Measurements from ENCODE around the gene SLC25A25.
"Not testable (repeated sequence)": the region's sequence is repeated elsewhere in the genome, so short reads cannot be mapped to it uniquely, and the experiment has no call there.

The SLC25A25 gene

DNA sequence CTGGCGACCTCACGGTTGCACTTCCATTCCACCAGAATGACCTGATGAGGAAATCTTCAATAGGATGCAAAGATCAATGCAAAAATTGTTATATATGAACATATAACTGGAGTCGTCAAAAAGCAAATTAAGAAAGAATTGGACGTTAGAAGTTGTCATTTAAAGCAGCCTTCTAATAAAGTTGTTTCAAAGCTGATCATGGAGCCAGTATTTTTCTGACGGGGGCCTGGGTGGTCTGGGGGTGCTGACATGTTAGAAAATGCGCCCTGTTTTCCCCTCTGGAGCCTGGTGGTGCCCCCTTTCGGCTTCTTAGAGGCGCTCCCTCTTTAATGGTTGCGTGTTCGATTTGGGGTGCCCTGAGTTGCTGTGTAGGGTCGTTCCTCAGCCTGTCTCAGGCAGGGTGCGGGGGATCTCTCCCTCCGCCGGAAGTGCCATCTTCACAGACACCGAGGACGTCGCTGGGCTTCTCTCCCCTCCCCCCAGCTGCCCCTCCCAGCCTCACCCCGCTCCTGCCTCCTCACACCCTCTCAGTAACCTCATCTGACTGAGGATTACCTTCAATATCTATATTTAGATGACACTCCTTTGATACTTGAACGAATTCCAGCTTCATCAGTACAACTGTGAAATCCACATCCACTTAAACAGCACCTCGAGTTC is 41.1 kb downstream of the SLC25A25 start:
- no peak for DNase-seq (ENCODE audit: low read depth in 3 of 3)

DNA sequence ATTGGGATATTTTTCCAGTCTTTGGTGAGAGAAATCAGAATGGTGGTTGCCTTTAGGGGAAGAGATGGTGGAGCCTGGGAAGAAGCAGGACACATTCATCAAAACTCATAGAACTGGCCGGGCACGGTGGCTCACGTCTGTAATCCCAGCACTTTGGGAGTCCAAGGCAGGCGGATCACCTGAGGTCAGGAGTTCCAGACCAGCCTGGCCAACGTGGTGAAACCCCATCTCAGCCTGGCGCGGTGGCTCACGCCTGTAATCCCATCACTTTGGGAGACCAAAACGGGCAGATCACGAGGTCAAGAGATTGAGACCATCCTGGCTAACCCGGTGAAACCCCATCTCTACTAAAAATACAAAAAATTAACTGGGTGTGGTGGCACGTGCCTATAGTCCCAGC is 43.7 kb downstream of the SLC25A25 start:
- not testable (repeated sequence) for DNase-seq (ENCODE audit: low read depth in 3 of 3)

DNA sequence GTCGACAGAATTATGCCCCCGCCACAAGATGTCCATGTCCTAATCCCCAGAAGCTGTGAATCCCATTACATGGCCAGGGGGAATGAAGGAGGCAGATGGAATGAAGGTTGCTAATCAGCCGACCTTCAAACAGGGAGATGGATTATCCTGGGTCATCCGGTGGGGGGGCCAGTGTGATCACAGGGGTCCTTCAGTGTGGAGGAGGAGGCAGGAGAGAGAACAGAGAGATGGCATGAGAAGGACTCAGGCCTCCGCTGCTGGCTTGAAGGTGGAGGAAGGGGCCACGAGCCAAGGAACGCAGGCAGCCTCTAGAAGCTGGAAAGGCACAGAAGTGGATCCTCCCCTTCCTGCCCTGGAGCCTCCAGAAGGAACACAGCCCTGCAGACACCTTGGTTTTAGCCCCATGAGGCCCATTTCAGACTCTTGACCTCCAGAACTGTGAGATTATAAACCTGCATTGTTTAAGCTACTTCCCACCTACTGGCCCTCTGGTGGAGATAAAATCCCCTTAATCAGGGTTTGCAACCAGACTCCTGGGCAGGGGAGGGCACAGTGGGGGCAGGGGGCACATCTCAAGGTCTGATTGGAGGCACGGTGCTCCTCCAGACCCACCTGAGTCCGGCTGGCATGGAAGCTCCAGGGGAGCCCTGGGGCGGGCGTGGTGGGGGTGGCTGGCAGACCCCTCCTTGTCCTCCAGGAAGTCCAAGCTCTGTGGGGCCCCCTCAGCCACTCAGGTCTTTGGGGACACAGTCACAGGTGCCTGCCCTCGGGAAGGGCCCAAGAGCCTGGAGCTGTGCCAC is 45.7 kb downstream of the SLC25A25 start:
- DNase-seq (ENCODE audit: low read depth in 3 of 3): no peak

DNA sequence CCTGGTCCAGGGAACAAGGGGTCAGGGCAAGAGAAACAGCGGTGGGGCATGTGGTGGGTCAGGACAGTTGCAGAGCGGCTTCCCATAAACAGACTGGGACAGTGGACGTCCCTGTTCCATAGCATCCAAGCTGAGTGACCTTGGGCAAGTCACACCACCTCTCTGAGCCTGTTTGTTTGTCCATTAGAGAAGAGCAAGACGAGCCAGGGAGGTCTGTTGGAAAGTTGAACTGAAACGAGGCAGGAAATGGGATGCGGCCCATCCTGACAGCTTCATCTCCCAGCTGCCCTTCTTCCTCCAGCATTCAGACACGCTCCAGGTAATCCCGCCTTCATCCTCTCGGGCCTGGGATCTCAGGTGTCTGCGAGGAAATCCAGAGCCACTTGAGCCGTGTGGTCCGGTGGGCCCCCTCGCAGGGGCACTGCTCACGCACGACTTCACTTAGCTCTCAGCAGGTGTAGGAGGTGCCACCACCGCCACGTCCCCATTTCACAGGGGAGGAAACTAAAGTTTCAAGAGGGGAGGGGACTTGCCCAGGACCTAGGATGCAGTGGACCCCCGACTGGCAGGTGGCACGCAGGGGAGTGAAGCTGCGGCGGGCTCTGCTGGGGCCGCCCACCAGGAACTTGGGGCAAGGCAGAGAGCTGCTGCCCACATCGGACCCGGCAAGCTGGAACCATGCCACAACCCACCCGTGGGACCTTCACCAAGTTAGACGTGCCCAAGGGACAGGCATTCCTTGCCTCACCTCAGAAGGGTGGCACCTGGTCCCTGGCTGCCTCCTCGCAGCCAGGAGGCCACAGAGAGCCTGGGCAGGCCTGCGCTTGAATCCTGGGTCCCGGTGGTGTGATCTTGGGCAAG is 46.5 kb downstream of the SLC25A25 start:
- no peak for DNase-seq (ENCODE audit: low read depth in 3 of 3)

DNA sequence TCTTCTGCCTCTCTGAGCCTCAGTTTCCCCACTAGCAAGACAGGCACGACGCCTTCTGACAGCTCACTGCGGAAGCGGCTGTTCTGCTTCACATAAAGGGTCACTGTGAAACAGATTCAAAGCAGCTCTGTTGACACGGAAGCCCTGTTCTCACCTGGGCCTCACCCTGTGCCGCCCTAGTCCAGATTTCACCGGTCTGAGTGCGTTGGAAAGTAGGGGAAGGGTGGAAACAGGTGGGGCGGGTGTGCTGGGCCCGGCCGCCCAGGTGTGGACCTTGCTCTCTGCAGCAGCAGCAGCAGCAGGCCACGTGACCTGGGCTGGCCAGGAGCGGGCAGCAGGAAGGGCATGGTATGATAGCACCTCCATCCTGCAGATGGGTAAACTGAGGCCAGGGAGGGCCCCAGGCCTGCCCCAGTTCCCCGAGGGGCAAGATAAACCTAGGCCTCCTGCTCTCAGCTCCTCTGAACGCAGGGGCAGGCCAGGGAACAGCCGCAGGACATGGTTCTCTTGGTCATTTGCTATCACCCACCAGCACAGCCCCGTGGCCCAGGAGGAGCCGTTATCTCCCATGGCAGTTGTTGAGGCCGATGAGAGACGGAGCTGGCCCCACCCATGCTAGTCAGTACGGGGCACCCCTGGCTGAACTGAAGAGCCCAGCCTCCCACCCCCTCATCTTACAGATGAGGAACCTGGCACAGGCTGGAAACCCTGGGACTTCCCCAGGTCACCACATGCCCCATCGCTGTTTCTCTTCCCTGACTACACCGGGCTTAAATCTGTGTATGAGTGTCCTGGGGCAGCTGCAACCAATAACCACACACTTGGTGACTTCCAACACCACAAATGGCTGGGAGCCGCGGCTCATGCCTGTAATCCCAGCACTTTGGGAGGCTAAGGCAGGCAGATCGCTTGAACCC is 47.4 kb downstream of the SLC25A25 start:
- DNase-seq (ENCODE audit: low read depth in 3 of 3): no peak

DNA sequence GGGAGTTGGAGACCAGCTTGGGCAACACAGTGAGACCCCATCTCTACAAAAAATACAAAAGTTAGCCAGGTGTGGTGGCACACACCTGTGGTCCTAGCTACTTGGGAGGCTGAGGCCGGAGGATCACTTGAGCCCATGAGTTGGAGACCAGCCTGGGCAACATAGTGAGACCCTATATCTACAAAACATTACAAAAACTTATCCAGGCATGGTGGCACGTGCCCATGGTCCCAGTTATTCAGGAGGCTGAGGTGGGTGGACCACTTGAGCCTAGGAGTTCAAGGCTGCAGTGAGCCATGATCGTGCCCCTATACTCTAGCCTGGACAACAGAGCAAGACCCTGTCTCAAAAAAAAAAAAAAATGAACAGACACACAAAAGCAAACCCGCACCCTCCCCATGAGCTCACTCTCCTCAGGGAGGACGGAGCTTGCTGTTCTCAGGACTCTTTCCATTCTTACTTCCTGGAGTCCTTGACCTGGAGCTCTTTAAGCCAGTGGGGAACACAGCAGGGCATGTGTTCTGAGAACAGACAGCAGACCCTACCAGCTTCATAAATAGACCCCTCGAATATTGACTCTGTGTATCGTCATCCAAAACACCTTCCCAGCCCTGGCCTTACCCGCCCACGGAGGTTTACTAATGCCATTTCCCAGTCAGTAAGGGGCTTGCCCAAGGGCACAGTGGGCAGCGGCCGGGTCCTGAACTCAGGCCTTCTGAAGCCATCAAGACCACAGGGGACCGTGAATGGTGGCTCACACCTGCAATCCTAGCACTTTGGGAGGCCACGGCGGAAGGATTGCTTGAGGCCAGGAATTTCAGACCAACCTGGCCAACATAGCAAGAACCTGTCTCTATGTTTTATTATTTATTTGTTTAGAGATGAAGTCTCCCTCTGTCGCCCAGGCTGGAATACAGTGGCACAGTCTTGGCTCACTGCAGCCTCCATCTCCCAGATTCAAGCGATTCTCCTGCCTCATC is 48.4 kb downstream of the SLC25A25 start:
- DNase-seq (ENCODE audit: low read depth in 3 of 3): no peak

DNA sequence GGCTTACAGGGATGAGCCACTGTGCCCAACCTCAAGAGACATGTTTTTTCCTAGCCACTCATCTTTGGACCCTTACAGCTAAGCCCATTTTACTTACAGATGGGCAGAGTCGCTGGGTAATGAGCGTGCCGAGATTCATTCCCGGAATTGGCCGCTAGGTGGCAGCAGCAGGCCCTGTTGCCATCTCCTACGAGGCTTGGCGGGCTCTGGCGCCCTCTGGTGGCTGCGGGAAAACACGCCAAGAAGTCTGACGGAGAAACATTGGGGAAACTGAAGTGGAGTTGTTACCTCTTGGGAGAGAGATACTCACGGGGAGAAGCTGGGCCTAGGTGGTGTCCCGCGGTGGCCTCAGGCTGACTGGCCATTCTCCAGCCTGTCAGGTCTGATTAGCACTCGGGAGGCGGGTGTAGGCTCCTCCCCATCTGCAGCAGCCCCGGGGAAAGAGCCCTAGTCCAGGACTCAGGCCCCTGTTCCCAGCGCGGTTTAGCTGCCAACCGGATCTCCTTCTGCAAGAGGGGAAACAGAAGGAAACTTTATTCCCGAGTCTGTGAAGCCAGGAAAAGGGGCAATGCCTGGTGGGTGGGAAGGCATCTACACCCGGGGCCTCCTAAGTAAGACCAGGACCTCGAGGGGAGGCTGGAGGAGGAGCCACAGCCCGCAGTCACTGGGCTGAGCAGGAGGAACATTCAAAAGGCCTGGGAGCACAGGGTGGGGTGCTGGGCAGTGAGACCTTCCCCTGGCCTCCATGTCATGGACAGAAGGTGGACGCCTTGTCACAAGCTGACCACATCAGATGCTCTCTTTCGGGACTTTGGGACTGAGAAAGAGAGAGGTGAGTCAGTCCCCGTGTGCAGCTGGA is 49.8 kb downstream of the SLC25A25 start:
- peak; percentile 95 to 96 (median 96) for DNase-seq (ENCODE audit: low read depth in 3 of 3)

DNA sequence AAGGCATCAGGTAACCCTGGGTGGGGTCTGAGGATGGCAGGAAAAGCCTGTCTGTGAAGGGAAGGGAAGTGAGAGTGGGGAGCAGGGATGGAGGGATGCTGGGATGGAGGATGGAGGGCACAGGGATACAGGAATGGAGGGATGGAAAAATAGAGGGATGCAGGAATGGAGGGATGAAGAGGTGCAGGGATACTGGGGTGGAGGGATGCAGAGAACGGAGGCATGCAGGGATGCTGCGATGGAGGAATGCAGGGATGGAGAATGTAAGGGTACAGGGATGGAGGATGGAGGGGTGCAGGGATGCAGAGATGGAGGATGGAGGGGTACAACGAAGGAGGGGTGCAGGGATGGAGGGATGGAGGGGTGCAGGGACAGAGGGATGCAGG is 50.4 kb downstream of the SLC25A25 start:
- DNase-seq (ENCODE audit: low read depth in 3 of 3): no peak

DNA sequence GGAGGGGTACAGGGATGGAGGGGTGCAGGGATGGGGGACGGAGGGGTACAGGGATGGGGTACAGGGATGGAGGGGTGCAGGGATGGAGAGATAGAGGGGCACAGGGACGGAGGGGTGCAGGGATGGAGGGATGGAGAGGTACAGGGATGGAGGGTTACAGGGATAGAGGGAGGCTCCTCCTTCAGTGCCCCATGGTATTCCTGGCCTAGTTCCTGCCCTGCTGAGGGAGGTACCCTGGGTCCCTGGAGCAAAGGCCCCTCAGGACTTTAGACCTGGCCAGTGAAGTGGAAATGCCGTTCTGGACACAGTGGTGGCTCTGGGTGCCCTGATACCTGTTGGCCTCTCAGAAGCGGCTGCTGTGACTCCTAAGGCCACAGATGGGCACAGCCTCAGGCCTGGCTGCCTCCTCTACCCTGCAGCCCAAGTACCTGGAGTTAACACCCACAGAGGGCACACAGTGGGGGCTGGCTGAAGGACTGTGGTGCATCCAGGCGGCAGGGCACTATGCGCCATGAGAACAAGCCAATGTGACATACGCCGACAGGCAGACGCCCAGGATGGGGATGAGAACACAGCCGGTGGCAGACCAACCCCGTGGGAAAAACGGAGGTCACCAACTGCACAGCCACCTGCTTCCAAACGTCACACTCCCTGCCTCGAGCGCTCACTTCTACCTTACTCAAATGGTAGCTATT is 51.1 kb downstream of the SLC25A25 start:
- DNase-seq (ENCODE audit: low read depth in 3 of 3): no peak

DNA sequence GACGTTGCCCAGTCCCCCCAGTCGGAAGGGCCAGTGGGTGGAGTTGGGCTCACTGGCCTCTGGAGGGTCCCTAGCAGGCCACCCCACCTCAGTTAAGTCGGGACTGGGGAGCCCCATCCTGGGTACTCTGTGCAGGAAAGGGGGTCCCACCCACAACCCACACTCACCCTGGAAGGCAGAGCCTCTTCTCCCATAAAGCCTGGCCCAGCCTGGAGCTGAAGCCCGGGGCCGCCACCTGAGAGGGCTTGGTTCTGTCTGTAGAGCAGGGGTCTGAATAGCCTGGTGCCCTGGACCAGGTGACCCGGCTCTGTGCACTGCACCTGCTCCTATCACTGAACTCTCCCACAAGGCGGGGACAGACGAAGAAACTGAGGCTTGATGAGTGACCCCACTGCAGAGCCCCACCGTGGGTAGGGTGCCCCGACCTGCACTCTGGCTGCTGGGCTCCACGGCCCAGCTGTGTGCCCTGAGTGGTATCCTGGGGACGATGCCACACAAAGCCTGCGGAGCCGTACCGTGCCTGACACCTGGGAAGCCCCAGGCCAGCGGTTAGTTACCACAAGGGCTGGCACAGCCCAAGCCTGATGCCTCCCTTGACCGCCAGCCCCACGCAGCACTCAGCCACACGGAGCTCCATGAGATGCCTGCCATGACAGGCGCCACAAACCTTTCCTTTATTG is 52.2 kb downstream of the SLC25A25 start:
- DNase-seq (ENCODE audit: low read depth in 3 of 3): no peak

DNA sequence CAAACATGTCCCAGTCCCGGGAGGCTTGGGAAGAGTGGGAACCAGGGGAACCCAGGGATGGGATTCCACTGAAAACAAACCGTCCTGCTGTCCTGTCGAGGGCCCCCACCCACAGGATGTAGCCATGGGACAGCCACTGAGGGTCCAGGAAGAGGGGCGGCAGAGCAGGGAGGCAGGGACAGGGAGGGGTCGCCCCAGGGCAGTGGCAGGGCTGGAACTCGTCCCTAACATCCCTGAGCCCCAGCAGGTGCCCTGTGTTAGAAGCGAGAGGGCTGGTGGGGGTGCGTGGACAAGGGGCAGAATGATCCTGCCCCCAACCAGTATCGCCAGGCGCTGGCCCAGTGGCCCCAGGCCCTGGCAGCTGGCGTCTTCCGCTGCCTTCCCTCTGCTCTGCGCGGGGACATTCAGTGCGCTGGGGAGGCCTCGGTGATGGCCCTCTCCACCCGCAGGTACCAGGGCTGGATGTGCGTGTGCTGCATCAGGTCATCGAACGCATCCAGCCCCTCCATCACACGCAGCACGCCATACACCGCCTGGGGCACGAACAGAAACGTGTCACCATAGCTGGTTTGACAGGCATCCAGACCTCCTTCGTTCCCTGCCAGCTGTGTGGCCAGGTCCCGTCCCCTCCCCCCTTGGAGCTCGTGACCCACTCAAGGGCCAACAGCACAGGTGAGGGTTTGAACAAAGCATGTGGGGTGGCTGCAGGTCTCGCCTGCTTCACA is 52.9 kb downstream of the SLC25A25 start:
- no peak for DNase-seq (ENCODE audit: low read depth in 3 of 3)

DNA sequence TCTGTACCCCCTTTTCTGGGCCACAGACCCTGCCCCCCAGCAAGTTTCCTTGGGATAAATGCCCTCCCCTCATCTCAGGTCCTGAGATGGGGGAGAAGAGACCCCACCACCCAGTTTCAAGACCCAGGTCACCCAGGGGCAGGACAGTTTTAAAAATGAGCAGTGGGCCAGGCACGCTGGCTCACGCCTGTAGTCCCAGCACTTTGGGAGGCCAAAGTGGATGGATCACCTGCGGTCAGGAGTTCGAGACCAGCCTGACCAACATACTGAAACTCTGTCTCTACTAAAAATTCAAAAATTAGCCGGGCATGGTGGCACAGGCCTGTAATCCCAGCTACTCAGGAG is 53.4 kb downstream of the SLC25A25 start:
- no peak for DNase-seq (ENCODE audit: low read depth in 3 of 3)

DNA sequence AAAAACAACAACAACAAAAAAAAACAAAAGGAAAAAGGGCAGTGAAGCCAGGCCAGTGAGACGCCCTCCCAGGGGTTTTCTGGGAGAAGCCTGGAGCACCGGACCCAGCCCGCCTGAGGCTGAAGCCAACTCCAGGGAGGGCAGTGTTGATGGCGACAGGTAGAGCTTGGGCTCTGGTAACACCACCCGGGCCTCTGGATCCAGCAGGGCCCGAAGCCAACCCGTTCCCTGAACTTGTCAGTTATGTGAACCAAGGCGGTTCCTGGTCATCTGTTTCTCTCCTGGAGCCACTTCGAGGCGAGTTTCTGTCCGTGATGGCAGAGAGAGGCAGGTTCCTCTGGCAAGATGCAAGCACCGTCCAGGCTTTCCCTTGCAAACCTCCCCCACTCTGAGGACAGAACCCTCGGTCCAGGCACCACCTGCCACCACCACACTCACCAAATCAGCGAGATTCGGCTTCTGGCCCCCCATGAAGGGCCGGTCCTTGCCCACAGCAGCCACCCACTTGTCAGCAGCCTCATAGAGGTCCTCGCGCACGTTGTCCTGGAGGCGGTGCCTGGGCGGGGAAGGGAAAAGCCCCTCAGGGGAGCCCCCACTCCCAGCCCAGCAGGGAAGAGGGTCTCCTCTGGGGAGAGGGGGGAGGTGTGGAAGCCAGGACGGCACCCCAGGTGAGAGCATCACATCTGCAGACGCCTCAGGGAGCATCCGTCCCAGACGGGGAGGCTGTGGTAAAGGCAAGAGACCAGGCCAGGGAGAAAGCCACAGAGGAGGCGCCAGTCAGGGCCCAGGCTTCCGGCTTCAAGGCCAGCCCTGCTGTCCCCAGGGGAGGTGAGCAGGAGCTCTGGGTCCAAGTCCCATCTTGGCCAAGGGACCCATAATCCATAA is 54.1 kb downstream of the SLC25A25 start:
- no peak for DNase-seq (ENCODE audit: low read depth in 3 of 3)

DNA sequence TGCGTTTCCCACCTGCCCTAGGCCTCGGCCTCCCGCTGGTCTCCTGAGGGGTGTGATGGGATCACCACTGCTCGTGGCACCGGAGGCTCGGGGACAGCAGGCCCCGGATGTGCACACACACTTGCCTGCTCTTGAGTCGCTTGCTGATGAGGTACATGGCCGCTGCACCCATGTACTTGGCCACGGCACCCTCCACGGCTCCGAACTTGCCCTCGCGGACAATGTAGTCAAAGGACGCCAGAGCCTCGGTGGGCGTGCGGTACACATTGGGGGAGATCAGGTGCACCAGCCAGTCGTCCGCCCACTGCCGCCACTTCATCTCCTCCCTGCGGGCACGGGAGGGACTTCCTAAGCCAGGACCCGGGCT is 54.8 kb downstream of the SLC25A25 start:
- no peak for DNase-seq (ENCODE audit: low read depth in 3 of 3)

DNA sequence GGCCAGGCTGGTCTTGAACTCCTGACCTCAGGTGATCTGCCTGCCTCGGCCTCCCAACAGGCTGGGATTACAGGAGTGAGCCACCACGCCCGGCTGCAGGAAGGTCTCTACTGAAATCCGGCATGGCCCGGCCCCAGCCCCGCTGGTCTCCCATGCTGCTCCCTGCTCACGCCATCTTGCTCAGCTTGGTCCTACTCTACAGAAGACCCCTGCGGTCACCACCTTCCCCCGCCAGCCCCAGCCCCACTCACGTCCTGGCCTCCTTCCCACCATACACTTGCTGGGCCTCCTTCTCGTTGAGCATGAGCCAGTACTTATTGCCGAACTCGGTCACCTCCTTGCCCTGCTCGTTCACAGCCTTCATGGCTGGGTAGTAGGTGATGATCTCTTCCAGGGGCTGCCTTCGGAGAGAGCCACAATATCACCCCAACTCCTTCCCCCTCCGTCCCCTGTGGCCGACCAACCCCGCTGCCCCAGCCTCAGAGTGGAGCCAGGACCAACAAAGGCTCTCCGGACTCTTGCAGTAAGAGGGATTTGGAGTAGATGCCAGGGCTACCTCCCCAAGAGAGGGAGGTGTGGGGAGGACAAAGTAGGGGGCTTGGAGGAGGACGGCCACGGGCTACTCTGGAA is 55.5 kb downstream of the SLC25A25 start:
- DNase-seq (ENCODE audit: low read depth in 3 of 3): no peak

DNA sequence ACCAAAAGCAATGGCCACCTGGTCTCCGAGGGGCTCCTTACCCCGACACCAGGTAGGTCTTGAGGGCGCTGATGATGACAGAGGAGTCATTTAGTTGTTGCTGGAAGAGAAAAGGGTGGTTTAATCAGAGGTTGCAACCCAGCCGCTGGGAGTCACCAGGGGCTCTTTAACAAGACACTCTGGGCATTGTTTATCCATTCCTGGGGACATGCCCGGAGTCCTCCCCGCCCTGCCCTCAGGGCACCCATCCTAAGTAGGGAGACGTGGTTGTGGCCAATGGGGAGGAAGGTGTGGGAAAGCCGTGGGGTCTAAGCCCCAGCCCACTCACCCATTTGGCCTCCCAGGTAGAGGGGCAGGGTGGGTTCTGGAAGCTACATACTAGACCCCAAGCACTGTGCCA is 56.4 kb downstream of the SLC25A25 start:
- no peak for DNase-seq (ENCODE audit: low read depth in 3 of 3)

Measured in stimulated activated CD4-positive, alpha-beta T cell treated with anti-CD3 and anti-CD28 coated beads, TNF-alpha, amount 100 ng/mL, for 24 hours (primary cell).